Activated CD4-positive, alpha-beta T cell treated with anti-CD3 and anti-CD28 coated beads for 36 hours (primary cell): ENCODE results near the gene MFAP4. TPM values are rescaled to one million over a fixed set of nuclear protein-coding genes. Genes with fewer than 3 reads are reported as not detected.

Experiments used
- ATAC-seq: fragments of 200-7000 bp; cut with Tn5 transposase; one replicate; pipeline ENCODE4 v1.10.0; 2021; ENCODE audit warnings: mild to moderate bottlenecking, moderate library complexity
- CTCF ChIA-PET: fragments of 350-600 bp; sonication (Branson Sonifier 250); formaldehyde crosslinking; loops from one replicate; lab custom pipeline; 2021; ENCODE audit warnings: antibody characterized with exemption; lab: Charles Lee
- POLR2A ChIA-PET: fragments of 350-600 bp; sonication (Branson Sonifier 250); formaldehyde crosslinking; loops from one replicate; lab custom pipeline; 2021; ENCODE audit warnings: antibody characterized with exemption, inconsistent platforms; lab: Charles Lee
- DNase-seq: peaks from one replicate; pipeline ENCODE4 v3.0.0-alpha.2; 2020
- H3K27ac Mint-ChIP-seq: one replicate; pipeline ENCODE4 v1.8.0; 2021; ENCODE audit warnings: mixed read lengths
- H3K27me3 Mint-ChIP-seq: one replicate; pipeline ENCODE4 v1.8.0; 2021; ENCODE audit warnings: mixed read lengths
- H3K36me3 Mint-ChIP-seq: one replicate; pipeline ENCODE4 v1.8.0; 2021; ENCODE audit warnings: low read depth, mixed read lengths
- H3K4me1 Mint-ChIP-seq: one replicate; pipeline ENCODE4 v1.8.0; 2021; ENCODE audit warnings: mixed read lengths
- H3K4me3 Mint-ChIP-seq: one replicate; pipeline ENCODE4 v1.8.0; 2021; ENCODE audit warnings: mild to moderate bottlenecking, moderate library complexity, mixed read lengths
- H3K9me3 Mint-ChIP-seq: one replicate; pipeline ENCODE4 v1.8.0; 2021; ENCODE audit warnings: low read depth, mixed read lengths
- intact Hi-C, 2 experiments: fragments of 100-400 bp; cut with DNase I in 1 of 2; cut with micrococcal nuclease in 1 of 2; formaldehyde crosslinking; loops; one replicate each; pipeline versions ENCODE4 v1.14.2 to v1.15.1; 2022 to 2024; cut with DNase I, micrococcal nuclease
- total RNA-seq, 2 experiments: library from RNA; stranded (reverse); gene quantifications; one replicate each; pipeline ENCODE4 v1.2.3, GENCODE V29; 2021

The MFAP4 gene
- total RNA-seq, 2 experiments from 2014 or later, result not detected

DNA sequence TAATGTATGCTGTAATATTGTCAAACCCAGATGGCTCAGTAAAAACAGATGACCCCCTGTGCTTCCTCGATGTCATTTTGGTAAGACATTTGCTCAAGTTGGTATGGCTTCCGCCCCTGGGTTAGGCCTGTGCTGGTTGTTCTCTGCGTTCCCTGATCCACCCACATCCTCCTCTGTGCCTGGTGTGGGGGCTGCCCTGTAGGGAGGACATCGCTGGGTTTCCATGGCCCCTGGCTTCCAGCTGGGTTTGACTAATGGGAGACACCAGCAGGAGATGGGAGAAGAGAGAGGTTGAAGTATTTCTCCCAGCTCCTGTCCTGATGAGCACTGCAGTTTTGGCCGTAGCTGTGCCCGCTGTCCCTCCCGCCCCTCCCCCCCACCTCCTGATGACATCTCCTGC, 4.4 kb upstream of the MFAP4 start:
- no peak overlapping the region for H3K27ac Mint-ChIP-seq
- ATAC-seq (no peak), DNase-seq (no peak)
- no peak overlapping the region for H3K4me3 Mint-ChIP-seq
- peaks cover 1% of the 10 kb centered on the region for H3K4me1 Mint-ChIP-seq
- H3K27me3 Mint-ChIP-seq, result no peaks in the 10 kb centered on the region
- intact Hi-C loops, result no loop called here
- POLR2A ChIA-PET, result no interaction called here
- CTCF ChIA-PET, result no interaction called here
- no peaks in the 10 kb centered on the region for H3K9me3 Mint-ChIP-seq
- no peaks in the 10 kb centered on the region for H3K36me3 Mint-ChIP-seq

DNA sequence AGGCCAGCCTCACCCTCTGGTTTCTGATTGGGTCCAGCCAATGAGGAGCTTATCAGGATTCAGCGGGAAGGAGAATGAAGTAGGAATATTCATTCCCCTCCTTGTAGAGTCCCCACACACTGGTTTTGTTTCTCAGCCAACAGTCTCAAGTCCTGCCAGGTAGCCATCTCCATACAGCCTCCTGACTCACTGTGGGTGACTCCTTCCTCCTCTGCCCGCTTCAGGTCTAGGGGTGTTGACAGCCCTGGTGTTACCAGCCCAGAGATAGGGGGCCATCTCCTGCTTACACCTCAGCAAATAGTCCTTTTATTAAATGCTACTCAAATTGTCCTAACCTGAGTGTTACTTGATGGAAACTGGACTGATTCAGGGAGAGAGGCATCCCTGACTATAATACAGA, 4.0 kb upstream of the MFAP4 start:
- Mint-ChIP-seq H3K4me3 (no peak overlapping the region), H3K36me3 (no peaks in the 10 kb centered on the region), H3K9me3 (no peaks in the 10 kb centered on the region), H3K27me3 (no peaks in the 10 kb centered on the region), H3K27ac (no peak overlapping the region), H3K4me1 (peaks cover 4% of the 10 kb centered on the region)
- intact Hi-C loops, result no loop called here
- no peak for DNase-seq
- ChIA-PET POLR2A (no interaction called here), CTCF (interaction anchor here (2.5 kb wide), 1 partner anchor 16 kb away, joined by 11 read pairs; no protein-coding TSS in a partner anchor)
- ATAC-seq, result no peak

DNA sequence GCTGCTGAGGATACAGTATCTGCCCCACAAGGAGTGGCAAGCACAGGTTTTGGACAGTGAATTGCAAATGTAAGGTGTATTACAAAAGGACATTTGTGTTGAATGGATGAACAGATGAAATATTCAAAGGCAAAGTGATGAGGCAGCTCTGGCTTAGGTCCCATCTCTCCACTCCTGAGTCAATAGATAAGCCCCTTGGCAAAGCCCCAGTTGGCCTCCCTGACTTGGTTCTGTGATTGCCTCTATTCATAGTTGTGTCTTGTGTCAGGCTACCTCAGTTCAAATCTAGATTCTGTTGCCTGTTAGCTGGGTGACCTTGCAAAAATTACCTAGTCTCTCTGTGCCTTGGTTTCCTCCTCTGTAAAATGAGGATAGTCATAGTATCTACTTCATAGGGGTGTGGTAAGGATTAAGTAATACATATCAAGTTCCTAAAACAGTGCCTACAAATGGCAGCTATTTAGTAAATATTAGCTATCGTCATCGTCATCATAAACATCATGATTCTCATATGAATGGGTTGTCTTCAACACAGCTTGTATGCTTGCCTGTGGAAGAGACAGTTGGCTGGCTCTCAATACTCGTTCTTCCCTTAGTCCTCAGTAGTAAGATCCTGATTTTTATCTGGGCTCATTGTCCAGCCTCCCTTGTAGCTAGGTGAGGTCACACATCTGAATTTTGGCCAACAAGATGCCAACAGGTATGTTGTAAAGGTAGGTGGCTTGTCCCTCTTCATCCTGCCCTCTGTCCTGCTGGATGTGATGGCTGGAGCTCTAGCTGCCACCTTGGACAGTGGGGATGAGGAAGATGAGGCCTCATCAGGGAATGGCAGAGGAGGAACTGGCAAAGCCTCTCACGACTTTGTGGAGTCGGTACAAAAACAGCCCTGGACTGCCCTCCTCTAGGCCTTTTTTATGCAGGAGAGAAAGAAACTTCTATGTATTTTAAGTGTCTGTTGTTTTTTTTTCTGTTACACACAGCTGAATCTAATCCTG, 2.1 kb upstream of the MFAP4 start:
- POLR2A ChIA-PET, result no interaction called here
- no peak overlapping the region for H3K4me3 Mint-ChIP-seq
- intact Hi-C loops, result no loop called here
- no peaks in the 10 kb centered on the region for H3K27me3 Mint-ChIP-seq
- ATAC-seq, result no peak
- H3K36me3 Mint-ChIP-seq, result peaks cover 3% of the 10 kb centered on the region
- CTCF ChIA-PET, result interaction anchor here (0.6 to 2.5 kb wide), 7 partner anchors 15 to 1127 kb away, joined by 3 to 11 read pairs (median 4); no protein-coding TSS in a partner anchor
- no peak overlapping the region for H3K27ac Mint-ChIP-seq
- no peaks in the 10 kb centered on the region for H3K9me3 Mint-ChIP-seq
- DNase-seq, result no peak
- H3K4me1 Mint-ChIP-seq, result peaks cover 4% of the 10 kb centered on the region

DNA sequence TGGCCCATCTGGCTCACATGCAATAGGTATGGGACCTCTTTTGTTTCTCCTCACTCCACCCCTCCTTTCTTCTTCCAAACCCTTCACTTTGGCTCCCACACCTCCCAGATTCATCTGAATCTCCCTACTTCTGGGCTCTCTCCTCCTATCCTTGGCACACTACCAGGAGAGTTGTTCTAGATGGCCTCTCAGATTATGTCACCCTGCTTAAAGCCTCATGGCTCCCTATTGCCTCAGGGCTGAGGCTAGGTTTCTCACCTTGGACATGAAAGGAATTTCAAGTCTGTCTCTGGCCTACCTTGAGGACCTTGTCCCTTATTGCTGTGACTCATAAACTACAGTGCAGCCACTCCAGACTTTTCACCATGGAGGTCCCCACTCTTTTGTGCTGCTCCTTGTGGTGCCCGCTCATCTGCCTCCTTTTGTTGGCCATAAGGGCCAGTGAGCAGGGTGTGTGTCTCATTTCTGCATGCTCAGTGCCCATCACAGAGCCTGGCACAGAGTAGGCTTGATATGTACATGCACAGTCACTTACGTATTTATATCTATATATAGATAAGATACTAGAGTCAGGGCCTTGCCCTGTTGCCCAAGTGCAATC, 1.0 kb upstream of the MFAP4 start:
- ATAC-seq, result no peak
- H3K27me3 Mint-ChIP-seq, result no peaks in the 10 kb centered on the region
- no peak overlapping the region for H3K4me3 Mint-ChIP-seq
- no peak for DNase-seq
- intact Hi-C loops, result no loop called here
- ChIA-PET POLR2A (no interaction called here), CTCF (interaction anchor here (1.9 to 2.5 kb wide), 2 partner anchors 13 to 23 kb away, joined by 5 to 11 read pairs; no protein-coding TSS in a partner anchor)
- H3K36me3 Mint-ChIP-seq, result peaks cover 4% of the 10 kb centered on the region
- H3K27ac Mint-ChIP-seq, result no peak overlapping the region
- no peaks in the 10 kb centered on the region for H3K9me3 Mint-ChIP-seq
- H3K4me1 Mint-ChIP-seq, result peaks cover 4% of the 10 kb centered on the region

DNA sequence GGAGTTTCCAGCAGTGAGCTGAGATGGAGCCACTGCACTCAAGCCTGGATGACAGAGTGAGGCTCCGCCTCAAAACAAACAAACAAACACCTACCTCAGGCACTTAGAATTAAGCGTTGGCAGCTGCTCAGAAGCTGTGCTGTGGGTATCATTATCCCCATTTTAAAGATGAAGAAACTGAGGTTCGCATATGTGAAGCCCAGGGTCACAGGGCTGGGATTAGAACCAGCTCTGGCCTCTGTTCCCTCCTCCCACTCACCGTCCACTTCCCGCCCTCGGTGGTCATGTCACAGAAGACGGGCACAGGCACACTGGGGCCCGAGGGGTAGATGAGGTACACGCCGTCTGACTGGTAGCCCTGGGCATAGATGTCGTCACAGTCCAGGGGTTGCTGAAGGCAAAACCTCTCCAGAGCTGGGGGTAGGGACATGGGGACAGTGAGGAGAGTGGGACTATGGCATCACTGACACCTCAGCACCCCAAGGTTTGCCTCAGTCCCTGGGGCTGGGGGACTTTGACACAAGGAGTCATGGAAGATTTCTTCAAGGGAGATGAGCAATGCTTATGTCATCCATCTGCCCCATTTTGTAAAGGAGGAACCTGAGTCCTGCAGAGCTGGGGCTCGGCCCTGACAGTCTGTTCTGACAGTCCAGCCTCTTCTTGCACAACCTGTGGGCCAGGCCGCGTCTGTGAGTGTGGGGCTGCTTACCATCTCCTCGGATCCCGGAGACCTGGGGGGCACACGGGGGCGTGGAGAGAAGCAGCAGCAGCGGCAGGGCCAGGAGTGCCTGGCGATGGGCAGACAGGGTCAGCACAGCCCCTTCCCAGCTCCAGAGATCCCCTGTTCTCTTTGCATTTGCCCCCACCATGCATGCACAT, 700 bp downstream of the MFAP4 start:
- Mint-ChIP-seq H3K27ac (no peak overlapping the region), H3K9me3 (no peaks in the 10 kb centered on the region), H3K4me3 (no peak overlapping the region), H3K36me3 (peaks cover 5% of the 10 kb centered on the region), H3K27me3 (no peaks in the 10 kb centered on the region), H3K4me1 (peaks cover 4% of the 10 kb centered on the region)
- POLR2A ChIA-PET, result interaction anchor here (0.7 kb wide), 1 partner anchor 236 kb away, joined by 3 read pairs; no protein-coding TSS in a partner anchor
- DNase-seq (peak; percentile 23), ATAC-seq (peak; percentile 76)
- intact Hi-C loops, result no loop called here
- CTCF ChIA-PET, result interaction anchor here (1.8 kb wide), 2 partner anchors 8 to 23 kb away, joined by 6 to 7 read pairs; partner anchors contain the start of genes B9D1 and MAPK7

DNA sequence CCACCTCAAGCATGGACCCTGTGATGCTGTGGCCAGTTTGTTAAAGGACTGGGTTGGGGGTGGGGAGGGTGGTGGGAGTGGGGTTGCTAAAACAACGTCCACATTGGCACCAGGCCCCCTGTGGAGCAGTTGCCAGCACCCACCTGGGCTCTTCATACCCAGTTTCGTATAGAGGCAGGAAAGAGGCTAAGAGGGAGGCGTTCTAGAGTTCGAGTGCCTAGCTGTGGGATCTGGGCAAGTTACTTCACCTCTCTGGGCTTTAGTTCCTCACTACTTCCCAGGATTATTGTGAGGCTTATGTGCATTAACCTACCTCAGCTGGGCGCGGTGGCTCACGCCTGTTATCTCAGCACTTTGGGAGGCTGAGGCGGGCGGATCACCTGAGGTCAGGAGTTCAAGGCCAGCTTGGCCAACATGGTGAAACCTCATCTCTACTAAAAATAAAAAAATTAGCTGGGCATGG, 1.4 kb downstream of the MFAP4 start:
- Mint-ChIP-seq H3K9me3 (no peaks in the 10 kb centered on the region), H3K27ac (no peak overlapping the region), H3K4me3 (no peak overlapping the region), H3K36me3 (peaks cover 11% of the 10 kb centered on the region), H3K27me3 (no peaks in the 10 kb centered on the region), H3K4me1 (peaks cover 4% of the 10 kb centered on the region)
- CTCF ChIA-PET, result interaction anchor here (1.8 kb wide), 2 partner anchors 8 to 22 kb away, joined by 6 to 7 read pairs; partner anchors contain the start of genes B9D1 and MAPK7
- intact Hi-C loops, result no loop called here
- DNase-seq, result no peak
- POLR2A ChIA-PET, result interaction anchor here (0.7 kb wide), 1 partner anchor 237 kb away, joined by 3 read pairs; no protein-coding TSS in a partner anchor
- no peak for ATAC-seq

DNA sequence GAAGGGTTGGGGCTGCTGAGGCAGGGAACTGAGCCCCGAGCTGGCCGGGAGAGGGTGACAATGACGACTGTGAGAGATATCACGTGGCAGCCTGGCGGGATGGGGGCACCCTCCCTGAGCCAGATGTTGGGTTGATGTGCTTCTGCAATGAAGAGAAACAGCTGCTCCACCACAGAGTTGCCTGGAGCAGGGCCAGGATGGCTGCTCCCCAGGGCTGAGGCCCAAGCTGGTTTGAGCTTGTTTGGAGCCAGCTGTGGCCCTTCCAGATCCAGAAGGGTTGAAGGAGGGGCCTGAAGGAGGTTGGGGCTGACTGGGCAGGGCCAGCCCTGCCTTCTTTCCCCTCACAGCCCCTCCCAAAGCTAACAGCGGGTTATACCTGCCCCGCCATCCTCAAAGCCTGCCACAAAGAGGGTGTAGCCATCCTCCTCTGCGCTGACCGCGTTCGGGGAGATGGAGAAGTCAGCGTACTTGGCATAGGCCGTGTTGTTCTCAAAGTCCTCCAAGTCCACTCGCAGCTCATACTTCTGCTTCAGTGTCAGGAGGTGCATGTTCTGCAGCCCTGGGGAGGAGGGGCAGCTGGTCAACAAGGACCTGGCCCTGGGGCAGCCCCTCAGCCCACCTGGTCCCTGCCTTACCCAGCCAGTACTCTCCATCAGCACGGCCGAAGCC, 2.1 kb downstream of the MFAP4 start:
- H3K4me3 Mint-ChIP-seq, result no peak overlapping the region
- no peaks in the 10 kb centered on the region for H3K27me3 Mint-ChIP-seq
- peaks cover 14% of the 10 kb centered on the region for H3K36me3 Mint-ChIP-seq
- ChIA-PET POLR2A (no interaction called here), CTCF (interaction anchor here (1.8 kb wide), 2 partner anchors 7 to 22 kb away, joined by 6 to 7 read pairs; partner anchors contain the start of genes B9D1 and MAPK7)
- intact Hi-C loops, result no loop called here
- DNase-seq, result no peak
- H3K27ac Mint-ChIP-seq, result no peak overlapping the region
- H3K9me3 Mint-ChIP-seq, result no peaks in the 10 kb centered on the region
- peak; percentile 6 for ATAC-seq
- peaks cover 4% of the 10 kb centered on the region for H3K4me1 Mint-ChIP-seq

DNA sequence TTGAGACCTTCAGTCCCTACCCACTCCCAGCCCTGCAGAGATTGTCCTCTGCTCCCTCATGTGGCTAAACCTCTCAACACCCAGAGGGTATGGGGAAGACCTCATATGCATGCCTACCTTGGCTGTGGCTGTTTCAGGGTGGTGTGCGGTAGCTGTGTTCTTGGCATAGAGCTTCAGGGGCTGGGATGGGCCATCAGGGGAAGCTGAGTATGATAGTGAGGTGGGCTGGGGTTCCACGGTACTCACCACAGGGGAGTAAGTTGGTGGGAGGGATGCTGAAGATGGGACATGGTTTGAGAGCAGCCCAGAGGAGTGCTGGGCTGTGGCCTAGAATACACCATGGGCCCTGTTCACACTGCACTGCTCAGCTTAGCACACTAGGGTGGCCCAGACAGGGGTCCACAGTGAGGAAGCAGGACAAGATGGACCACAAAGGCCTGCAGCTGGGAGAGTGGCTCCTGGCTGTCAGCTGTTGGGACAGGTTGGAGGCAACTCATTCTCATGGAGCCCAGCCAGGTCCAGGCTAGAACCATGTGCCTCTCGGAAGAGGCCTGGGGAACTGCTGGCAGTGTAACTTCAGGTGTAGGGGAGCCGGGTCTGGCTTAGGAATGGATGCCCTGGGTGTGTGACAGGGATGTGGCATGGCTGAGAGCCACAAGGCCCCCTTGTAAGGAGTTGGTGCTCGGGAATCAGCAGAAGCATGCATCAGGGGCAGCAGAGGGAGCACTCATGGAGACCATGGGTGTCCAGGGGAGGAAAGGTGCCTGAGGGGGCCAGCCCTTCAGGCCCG, 3.1 kb downstream of the MFAP4 start:
- CTCF ChIA-PET, result interaction anchor here (1.8 kb wide), 1 partner anchor 21 kb away, joined by 6 read pairs; the partner anchor contains the start of gene B9D1
- no peak overlapping the region for H3K27ac Mint-ChIP-seq
- peaks cover 8% of the 10 kb centered on the region for H3K4me1 Mint-ChIP-seq
- POLR2A ChIA-PET, result no interaction called here
- H3K9me3 Mint-ChIP-seq, result no peaks in the 10 kb centered on the region
- no peaks in the 10 kb centered on the region for H3K27me3 Mint-ChIP-seq
- no peak overlapping the region for H3K4me3 Mint-ChIP-seq
- intact Hi-C loops, result no loop called here
- no peak for DNase-seq
- no peak for ATAC-seq
- H3K36me3 Mint-ChIP-seq, result peaks cover 21% of the 10 kb centered on the region

DNA sequence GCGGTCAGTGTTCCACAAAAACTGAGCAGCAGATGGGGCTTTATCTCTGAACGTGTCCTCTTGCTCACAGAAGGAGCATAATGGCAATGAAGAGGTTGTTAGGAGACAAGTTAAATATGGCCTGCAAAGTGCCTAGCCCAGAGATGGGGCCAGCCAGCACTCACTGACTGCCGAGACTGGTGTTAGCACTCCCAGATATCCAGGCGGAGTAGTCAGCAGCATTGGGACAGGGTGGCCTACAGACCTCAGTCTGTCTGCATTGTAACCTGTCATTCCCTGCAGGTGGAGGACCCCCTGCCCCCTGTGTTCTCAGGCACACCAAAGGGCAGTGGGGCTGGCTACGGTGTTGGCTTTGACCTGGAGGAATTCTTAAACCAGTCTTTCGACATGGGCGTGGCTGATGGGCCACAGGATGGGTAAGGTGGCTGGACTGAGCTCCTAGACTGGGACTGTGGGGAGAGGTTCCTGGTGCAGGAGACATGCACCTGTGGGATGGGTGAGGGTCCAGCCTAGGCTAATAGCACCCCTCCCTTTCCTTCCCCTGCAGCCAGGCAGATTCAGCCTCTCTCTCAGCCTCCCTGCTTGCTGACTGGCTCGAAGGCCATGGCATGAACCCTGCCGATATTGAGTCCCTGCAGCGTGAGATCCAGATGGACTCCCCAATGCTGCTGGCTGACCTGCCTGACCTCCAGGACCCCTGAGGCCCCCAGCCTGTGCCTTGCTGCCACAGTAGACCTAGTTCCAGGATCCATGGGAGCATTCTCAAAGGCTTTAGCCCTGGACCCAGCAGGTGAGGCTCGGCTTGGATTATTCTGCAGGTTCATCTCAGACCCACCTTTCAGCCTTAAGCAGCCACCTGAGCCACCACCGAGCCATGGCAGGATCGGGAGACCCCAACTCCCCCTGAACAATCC, 4.2 kb downstream of the MFAP4 start:
- H3K27me3 Mint-ChIP-seq, result no peaks in the 10 kb centered on the region
- intact Hi-C loops, result no loop called here
- ChIA-PET POLR2A (no interaction called here), CTCF (no interaction called here)
- no peak overlapping the region for H3K27ac Mint-ChIP-seq
- H3K4me3 Mint-ChIP-seq, result no peak overlapping the region
- H3K4me1 Mint-ChIP-seq, result peaks cover 8% of the 10 kb centered on the region
- H3K36me3 Mint-ChIP-seq, result peaks cover 21% of the 10 kb centered on the region
- DNase-seq, result no peak
- no peak for ATAC-seq
- H3K9me3 Mint-ChIP-seq, result no peaks in the 10 kb centered on the region
